ENCODE measurements around the gene EIF4EBP3.

- no peak for TF ChIP-seq CTCF (IDR thresholded peaks at IDR 0.05; ENCODE audit: low read depth, low read length)
- TF ChIP-seq POLR2A (IDR thresholded peaks at IDR 0.05; ENCODE audit: extremely low read depth, insufficient read length), result no peak
These were observed 7.2 kb upstream of the EIF4EBP3 start for GRCh38 chr5:140540227-140540626.
